GM21447 (cell line): Measurements from ENCODE around the gene UCN2.
"Not testable (repeated sequence)": the region's sequence is repeated elsewhere in the genome, so short reads cannot be mapped to it uniquely, and the experiment has no call there.

Experiments
- ATAC-seq: cut with Tn5 transposase; IDR thresholded peaks from one replicate; pipeline ENCODE4 v1.9.1; 2021; ENCODE audit not compliant: unreplicated experiment

Gene UCN2

DNA sequence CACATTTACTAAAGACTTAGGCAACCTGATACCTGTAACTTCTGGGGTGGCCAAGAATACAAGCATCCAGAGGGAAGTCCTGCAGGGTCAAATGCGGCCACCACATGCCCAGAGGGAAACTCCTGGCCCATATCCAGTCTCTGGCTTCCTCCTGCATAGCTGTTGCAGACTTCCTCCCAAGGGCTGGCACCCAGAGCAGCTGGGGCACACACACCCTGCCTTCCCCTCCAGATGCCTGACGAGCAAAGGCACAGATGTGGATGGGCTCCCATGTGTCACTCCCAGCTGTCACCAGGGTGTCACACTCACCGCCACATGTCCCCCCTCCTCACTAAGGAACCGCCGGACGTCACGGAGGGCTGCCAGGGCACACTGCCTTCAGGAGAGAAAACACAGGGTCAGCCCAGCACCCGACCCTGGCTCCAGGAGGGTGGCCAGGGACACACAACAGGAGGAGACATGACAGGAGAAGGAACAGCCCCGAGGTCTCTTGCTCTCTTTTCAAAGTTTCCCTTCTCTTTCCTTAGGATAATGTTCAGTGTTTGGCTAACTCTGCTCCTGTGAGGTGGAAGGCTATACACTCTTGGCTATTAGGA, 20.2 kb downstream of the UCN2 start:
- no peak for ATAC-seq

- ATAC-seq, result no peak
Observed at GRCh38 chr3:48538451-48538850, 25.1 kb downstream of the UCN2 start.

GRCh38 chr3:48536785-48537184, 26.8 kb downstream of the UCN2 start:
- no peak for ATAC-seq

GRCh38 chr3:48536116-48536515, 27.5 kb downstream of the UCN2 start:
- no peak for ATAC-seq

- ATAC-seq, result no peak
Observed at GRCh38 chr3:48535578-48535977, 28.0 kb downstream of the UCN2 start.

GRCh38 chr3:48532977-48533337, 30.6 kb downstream of the UCN2 start:
- ATAC-seq, result no peak

GRCh38 chr3:48532271-48532976, 31.2 kb downstream of the UCN2 start:
- no peak for ATAC-seq

GRCh38 chr3:48530701-48531100, 32.9 kb downstream of the UCN2 start:
- ATAC-seq, result not testable (repeated sequence)

- no peak for ATAC-seq
Observed at GRCh38 chr3:48528754-48529153, 34.8 kb downstream of the UCN2 start.

- no peak for ATAC-seq
Observed at GRCh38 chr3:48528048-48528447, 35.5 kb downstream of the UCN2 start.

GRCh38 chr3:48524970-48525369, 38.6 kb downstream of the UCN2 start:
- no peak for ATAC-seq

- no peak for ATAC-seq
Observed at GRCh38 chr3:48521635-48522034, 41.9 kb downstream of the UCN2 start.

DNA sequence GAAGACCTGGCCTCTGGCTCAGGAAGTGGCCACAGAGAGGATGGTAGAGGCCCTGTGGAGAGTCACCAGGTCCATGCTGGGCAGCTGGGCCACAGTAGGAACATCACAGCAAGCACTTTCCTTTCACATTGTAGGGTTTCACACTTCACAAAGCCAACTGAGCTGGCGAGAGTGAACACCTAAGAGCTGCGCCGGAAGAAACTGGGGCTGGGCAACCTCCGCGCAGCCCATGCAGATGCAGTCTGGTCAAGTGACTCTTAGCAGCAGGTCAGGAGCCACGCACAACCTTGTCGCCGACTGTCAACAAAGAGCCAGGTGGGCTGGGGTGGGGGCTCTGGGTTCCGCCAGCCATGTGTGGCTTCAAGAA, 44.3 kb downstream of the UCN2 start:
- no peak for ATAC-seq

DNA sequence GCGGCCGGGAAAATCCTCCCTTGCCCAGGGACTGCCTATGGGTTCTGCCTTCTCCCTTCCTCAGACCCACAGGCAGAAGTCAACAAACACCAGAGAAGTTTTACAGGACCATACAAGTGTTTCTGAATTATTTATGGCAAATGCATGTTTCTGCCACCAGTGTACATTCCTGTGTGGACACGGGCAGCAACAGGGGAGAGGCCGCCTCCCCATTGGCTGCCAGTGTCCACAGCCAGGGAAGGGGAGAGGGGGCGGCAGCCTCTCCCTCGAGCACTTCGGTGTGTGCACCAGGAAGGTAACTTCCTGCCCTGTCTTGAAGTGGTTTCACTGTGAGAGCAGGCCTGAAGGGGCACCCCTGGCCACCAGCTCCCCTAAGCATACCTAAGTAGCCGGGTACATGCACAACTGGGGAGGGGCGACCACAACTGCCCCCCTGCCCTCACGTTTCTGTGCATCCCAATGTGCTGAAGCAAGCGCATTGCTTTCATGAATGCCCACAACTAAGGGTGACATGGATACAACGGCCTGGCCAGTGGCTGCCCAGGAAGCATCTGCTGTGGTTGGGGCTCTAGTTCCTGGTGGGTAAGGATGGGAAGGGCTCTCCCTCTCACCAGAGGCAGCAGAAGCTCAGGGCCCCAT, 44.8 kb downstream of the UCN2 start:
- no peak for ATAC-seq

- no peak for ATAC-seq
Observed at GRCh38 chr3:48518069-48518468, 45.5 kb downstream of the UCN2 start.

GRCh38 chr3:48516571-48516970, 47.0 kb downstream of the UCN2 start:
- ATAC-seq, result no peak

DNA sequence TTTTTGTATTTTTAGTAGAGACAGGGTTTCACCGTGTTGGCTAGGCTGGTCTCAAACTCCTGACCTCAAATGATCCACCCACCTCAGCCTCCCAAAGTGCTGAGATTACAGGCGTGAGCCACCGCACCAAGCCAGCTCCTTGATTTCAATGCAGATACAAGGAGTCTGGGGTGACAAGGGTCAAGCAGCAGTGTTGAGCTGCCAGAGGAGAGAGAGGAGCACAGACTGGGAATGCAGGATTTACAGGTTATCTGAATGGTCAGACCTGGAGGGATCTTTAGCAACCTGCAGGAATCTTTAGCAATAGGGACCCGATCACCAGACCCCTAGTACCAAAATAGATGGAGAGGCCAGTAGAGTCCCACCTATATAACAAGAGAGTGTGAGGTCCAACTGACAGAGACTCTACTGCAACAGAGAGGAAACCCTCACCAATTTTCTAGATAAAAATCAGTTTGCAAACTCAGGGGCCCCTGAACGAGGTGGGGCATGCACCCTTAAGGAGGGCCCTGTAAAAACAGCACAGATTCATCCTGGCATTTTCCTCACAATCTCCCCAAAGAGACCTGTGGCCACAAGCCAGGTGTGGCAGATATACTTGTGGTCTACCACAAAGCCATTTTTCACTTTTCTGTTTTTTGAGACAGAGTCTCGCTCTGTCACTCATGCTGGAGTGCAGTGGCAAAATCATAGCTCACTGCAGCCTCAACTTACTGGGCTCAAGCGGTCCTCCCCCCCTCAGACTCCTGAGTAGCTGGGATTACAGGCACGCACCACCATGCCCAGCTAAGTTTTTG, 49.0 kb downstream of the UCN2 start:
- ATAC-seq, result no peak
